GM06990 (cell line): ENCODE results near the gene MPND.
A peak's percentile ranks its signal among the peaks of the same experiment; 100 is the strongest.

ENCODE experiments used
- DNase-seq: peaks from one replicate; pipeline ENCODE4 v3.0.0-alpha.2; 2011; ENCODE audit not compliant: insufficient read length; ENCODE audit errors: extremely low read depth
- H3K27me3 ChIP-seq: replicated peaks from 2 replicates; pipeline ENCODE4 v1.6.0; 2011; ENCODE audit warnings: low read length; ENCODE audit not compliant: control insufficient read depth, insufficient read depth
- H3K36me3 ChIP-seq: 2 replicates; pipeline ENCODE4 v1.5.1; 2011; ENCODE audit warnings: low read length; ENCODE audit not compliant: control insufficient read depth, insufficient read depth
- H3K4me3 ChIP-seq: replicated peaks from 2 replicates; pipeline ENCODE4 v1.5.1; 2011; ENCODE audit warnings: low read depth, mild to moderate bottlenecking, control low read depth, low read length
- TF ChIP-seq, protein P1 (sequence below): IDR thresholded peaks from 2 replicates; pipeline ENCODE4 v1.5.1; 2011; ENCODE audit warnings: low read length, control low read depth, mild to moderate bottlenecking, inconsistent platforms; ENCODE audit not compliant: insufficient read depth, poor library complexity, severe bottlenecking

Gene MPND

DNA sequence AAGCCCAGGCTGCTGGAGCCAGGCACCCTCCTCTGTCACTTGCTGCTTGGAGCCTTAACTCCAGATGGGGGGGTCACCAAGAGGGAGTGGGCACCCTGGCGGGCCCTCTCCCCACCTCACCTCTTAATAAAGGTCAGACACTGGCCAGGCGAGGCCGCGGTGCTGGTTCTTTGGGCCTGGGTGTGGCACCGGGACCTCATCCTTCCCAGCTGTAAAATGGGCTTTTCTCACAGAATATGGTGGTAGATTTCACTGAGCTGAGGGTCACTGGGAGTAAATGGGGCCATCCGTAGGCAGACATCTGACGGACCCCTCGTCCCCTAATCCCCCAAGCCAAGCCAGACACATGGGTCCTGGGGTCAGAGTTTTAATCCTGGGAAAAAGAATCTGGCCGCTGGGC, 19.7 kb upstream of the MPND start:
- Histone ChIP-seq H3K27me3 (no peaks in the 10 kb centered on the region), H3K4me3 (no peak overlapping the region), H3K36me3 (no peaks in the 10 kb centered on the region)
- TF ChIP-seq, protein P1, sequence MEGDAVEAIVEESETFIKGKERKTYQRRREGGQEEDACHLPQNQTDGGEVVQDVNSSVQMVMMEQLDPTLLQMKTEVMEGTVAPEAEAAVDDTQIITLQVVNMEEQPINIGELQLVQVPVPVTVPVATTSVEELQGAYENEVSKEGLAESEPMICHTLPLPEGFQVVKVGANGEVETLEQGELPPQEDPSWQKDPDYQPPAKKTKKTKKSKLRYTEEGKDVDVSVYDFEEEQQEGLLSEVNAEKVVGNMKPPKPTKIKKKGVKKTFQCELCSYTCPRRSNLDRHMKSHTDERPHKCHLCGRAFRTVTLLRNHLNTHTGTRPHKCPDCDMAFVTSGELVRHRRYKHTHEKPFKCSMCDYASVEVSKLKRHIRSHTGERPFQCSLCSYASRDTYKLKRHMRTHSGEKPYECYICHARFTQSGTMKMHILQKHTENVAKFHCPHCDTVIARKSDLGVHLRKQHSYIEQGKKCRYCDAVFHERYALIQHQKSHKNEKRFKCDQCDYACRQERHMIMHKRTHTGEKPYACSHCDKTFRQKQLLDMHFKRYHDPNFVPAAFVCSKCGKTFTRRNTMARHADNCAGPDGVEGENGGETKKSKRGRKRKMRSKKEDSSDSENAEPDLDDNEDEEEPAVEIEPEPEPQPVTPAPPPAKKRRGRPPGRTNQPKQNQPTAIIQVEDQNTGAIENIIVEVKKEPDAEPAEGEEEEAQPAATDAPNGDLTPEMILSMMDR = no peak
- no peak for DNase-seq

DNA sequence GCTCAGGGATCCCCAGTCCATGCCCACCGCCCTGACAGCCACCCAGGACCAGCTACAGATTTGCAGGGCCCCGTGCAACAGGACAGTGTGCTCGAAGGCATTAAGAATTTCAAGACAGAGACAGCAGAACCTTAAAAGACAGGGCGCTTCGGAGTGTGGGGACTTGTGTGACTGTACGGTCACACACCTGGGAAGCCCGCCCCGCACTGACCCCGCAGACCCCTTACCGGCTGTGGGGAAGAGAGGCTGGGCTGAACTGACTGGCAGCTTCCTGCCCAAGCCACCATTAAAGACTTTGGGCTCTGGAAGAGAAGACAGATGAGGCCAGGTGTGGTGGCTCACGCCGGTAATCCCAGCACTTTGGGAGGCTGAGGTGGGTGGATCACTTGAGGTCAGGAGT, 19.1 kb upstream of the MPND start:
- no peak overlapping the region for H3K4me3 ChIP-seq
- no peaks in the 10 kb centered on the region for H3K27me3 ChIP-seq
- DNase-seq = no peak
- TF ChIP-seq, protein P1 = no peak
- no peaks in the 10 kb centered on the region for H3K36me3 ChIP-seq

DNA sequence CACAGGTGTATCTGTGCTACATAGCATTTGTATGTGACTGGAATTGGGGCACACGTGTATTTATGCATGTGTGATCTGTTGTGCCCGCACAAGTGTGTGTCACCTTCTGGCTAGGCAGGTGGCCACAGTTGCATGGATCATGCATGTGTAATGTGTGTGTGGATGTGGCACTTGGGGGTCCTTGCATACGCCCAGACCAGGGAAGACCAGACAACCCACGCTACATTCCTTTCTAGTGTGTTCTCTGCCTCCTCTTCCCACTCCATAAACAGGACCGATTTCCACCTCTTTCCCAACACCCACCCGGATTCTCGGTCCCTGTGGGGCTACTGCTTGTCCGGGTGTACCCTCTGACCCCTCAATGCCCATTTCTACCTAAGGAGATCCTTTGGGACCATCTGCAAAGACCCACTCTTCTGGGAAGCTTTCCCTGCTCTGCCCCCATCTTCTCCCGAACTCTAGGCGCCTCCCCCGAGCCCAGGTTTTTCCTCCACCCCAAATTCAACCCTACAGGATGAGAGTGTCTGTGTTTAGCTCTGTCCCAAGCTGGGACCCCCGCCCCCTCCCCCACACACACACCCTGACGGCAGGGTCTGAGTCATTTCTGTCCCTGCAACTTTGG, 17.0 kb upstream of the MPND start:
- TF ChIP-seq, protein P1 = no peak
- no peak for DNase-seq
- Histone ChIP-seq H3K27me3 (no peaks in the 10 kb centered on the region), H3K4me3 (no peak overlapping the region), H3K36me3 (no peaks in the 10 kb centered on the region)

DNA sequence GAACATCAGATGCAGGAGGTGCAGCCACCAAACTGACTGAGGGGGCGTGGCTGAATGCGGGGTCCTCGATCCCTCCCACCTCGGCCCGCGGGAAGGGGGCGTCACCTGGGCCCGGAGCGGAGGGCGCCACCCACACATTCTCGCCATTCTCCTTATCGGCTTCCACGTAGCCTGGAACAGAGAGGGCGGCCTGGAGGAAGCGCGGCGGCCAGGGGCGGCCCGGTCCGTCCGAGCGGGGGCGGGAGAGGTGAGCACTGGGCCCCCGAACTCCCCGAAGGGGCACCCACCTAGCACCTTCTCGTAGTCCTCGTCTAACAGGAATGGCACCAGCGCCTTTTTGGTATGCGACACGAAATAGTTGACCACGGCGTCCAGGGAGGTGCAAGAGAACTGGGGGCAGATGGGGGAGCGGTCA, 16.5 kb upstream of the MPND start:
- TF ChIP-seq, protein P1 = no peak
- no peak for DNase-seq
- H3K27me3 ChIP-seq = no peaks in the 10 kb centered on the region
- H3K36me3 ChIP-seq = no peaks in the 10 kb centered on the region
- no peak overlapping the region for H3K4me3 ChIP-seq

DNA sequence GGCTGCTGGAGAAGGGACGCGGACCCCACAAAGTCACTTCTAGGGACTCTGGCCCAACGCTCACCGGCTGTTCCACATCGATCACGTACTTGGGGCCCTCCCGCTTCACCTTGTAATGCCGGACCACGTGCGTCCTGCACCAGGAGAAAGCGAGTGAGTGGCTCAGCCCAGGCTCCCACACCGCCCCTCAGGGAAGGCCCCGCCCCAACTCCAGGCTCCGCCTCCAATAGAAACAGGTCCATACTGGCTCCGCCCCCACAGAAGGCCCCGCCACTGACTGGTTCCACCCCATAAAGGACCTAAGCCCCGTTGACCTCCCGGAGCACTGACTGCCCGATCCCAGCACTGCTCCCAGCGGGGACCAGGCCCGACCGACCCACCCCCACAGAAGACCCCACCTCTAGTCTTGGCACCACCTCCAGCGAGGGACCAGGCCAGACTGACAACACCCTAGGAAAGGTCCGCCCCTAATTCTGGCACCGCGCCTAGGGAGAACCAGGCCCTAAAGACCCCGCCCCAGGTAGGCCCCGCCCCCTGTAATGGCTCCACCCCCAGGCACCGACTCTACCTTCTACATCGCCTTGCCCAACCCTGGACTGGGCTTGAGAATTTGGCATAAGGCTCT, 16.0 kb upstream of the MPND start:
- peak; percentile 83 for DNase-seq
- no peak overlapping the region; the same call in 1 of the 2 replicates for H3K4me3 ChIP-seq
- TF ChIP-seq, protein P1 = no peak
- no peaks in the 10 kb centered on the region for H3K36me3 ChIP-seq
- no peaks in the 10 kb centered on the region for H3K27me3 ChIP-seq

DNA sequence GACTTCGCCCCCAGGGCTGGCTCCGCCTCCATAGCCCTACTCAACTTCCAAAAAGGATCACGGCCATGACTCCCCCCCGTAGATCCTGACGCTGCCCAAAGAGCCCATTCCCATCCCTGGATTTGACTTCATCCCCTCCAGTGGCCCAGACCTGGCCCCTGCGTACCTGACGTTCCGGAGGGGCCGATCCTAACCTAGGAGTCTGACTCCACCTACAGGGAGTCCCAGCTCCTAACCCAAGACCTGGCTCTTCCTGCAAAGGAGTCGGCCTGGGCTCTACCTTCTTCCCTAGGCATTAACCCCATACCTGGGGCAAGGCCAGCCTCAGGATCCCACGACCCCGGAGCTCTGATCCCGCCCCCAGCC, 15.5 kb upstream of the MPND start:
- DNase-seq = no peak
- H3K36me3 ChIP-seq = no peaks in the 10 kb centered on the region
- H3K27me3 ChIP-seq = no peaks in the 10 kb centered on the region
- TF ChIP-seq, protein P1 = no peak
- peak overlapping the region; percentile 33 for H3K4me3 ChIP-seq
